Hypothalamus (tissue), 51 donors: Measurements from ENCODE around the gene DDX21.
"Not testable (repeated sequence)": the region's sequence is repeated elsewhere in the genome, so short reads cannot be mapped to it uniquely, and the experiment has no call there.

Experiments
- DNase-seq, 51 donors: peaks; one replicate each; lab custom pipeline; 2025; lab: John Stamatoyannopoulos, UW

DDX21 gene

DNA sequence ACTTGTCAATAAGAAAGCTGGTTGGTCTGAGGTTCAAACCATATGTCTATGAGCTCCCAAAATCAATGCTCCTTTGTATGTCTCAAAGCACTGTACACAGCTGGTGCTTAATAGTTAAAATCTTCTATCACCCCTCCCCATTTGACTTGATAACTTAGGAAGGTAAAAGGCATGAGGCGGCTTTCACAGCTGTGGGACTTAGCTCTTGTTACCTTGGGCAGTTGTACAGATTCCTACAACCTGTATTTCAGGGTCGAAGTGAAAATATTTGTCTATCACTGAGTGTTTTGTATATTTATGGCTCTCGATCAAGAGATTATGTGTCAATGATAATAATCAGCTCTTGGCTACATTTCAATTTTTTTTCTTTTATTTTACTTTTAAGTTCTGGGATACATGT lies 31.6 kb downstream of the DDX21 start:
- DNase-seq, result no peak

- peak; percentile 34 to 98 (median 92) for DNase-seq
Observed at GRCh38 chr10:68988530-68989316, 32.8 kb downstream of the DDX21 start, which contains the start of gene KIFBP. Gene KIFBP, plus strand, starts transcription at chr10:68988803. Its CDS starts 30 bp downstream, at chr10:68988833.

DNA sequence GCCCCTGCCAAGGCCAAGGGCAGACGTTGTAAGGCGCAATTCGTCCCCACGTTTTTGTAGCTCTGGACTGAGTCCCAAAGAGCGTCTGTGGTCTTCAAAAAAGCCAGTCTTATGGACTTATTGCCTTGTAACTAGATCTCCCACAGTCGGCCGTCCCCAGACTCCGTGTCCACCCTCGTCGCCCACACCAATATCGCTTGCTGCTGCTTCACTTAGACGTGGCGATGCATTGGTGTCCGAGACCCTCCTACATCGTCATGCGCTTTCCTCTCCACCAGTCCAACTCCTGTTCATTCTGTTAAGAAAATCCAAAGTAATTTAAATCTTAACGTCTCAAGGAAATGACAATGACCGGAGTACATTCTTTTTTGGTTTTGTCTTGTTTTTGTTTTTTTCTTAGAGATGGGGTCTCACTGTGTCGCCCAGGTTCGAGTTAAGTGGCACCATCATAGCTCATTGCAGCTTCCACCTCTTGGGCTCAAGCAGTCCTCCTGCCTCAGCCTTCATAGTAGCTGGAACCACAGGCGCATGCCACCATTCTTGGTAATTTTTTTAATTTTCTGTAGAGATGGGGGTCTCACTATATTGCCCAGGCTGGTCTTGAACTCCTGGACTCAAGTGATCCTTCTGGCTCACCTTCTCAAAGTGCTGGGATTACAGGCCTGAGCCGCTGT lies 33.5 kb downstream of the DDX21 start:
- DNase-seq, result peak in 6 of 51 donors; percentile 15 to 36 (median 29)

DNA sequence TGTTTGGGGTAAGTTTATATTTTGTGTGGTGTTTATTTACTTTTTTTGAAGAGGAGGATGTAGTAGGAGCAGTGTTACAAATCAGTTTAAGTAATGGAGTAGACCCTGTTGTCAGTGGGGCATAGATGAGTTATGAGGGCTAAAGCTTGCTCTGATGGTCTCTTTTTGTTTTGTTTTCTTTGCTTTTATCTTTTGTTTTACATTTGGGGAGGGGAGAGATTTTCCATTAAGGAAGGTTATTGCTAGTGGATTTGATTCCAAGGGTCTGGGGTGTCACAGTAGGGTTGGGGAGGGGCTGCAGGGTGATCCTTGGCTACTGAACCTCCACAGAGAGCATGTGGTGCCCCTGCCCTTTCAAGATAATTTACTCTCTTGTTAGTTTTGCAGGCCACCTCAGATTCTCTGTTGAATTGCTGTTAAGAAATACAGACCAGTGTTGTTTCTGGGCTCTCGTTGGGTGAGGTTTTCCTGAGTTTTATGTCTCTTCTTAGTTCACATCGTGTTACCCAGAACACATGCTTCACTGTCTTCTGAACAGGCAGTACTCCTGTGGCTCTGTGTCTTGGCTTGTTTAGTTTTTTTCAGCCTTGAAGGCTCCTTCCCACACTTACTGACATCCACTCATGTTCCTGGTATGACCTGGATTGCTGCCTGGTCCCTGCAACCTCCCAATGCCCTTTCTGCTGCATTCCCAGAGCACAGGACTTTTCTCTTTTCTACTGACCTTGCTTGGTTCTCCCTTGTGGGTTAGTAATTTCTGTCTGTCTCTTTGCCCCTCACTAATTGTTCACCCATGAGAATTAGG lies 36.9 kb downstream of the DDX21 start:
- DNase-seq, result peak in 4 of 51 donors; percentile 3 to 16 (median 8)

- no peak for DNase-seq
Observed at GRCh38 chr10:68997211-68997610, 41.2 kb downstream of the DDX21 start.

- peak in 1 of 51 donors; percentile 3 for DNase-seq
Observed at GRCh38 chr10:69004821-69005220, 48.9 kb downstream of the DDX21 start.

DNA sequence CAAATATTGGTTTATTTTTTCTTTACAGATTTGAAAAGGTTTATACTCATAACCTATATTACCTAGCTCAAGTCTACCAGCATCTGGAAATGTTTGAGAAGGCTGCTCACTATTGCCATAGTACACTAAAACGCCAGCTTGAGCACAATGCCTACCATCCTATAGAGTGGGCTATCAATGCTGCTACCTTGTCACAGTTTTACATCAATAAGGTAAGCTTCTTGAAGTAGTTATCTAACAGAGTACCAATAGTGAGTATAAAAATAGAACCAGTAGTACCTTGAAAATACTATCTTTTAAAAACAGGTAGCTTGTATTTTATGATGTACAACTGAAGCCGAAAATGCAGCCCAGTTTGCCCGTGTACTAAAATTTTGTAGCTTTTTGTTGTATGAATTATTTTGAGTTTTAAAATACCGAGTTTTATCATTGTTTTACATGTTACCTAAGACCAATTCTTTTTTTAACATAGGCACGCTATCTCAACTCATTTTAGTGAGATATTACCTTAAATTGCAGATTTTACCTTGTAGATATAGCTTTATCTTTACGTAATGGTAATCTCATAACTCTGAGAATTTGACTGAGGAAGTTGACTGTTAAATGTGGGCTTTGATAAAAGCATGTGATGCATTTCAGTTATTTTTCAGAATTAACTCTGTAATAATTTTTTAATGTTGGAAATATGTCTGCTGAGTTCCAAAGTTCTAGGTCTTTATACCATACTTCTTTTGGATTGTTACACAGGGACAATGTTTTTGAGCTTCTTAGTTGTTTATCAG lies 49.9 kb downstream of the DDX21 start:
- no peak for DNase-seq

- no peak for DNase-seq
Observed at GRCh38 chr10:69007260-69007659, 51.3 kb downstream of the DDX21 start.

- DNase-seq, result no peak
Observed at GRCh38 chr10:69009360-69009759, 53.4 kb downstream of the DDX21 start.

GRCh38 chr10:69010151-69010640 lies 54.2 kb downstream of the DDX21 start:
- DNase-seq, result no peak

DNA sequence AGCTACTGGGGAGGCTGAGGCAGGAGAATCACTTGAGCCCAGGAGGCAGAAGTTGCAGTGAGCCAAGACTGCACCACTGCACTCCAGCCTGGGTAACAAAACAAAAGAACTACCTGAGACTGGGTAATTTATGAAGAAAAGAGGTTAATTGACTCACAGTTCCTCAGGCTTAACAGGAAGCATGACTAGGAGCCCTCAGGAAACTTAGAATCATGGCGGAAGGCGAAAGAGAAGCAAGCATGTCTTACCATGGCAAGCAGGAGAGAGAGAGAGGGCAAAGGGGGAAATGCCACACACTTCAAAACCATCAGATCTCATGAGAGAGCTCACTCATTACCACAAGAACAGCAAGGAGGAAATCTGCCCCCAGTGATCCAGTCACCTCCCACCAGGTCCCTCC lies 56.8 kb downstream of the DDX21 start:
- not testable (repeated sequence) for DNase-seq

DNA sequence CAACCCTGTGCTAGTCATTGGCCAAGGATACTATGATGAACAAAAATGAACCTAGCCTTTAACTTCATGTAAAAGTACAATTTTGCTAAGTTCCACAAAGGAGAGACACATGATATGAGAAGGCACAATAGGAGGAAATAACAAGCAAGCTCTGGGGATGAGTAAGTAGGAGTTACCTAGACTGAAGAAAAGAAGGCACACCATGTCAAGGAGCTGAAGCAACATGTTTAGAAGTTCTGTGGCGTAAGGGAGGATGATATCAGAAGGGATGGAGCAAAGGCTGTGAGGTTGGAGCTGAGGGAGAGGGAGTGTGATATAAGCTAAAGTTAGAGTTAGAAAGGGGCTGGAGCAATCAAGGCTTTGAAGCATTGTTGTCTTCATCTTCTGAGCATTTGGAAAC lies 58.2 kb downstream of the DDX21 start:
- no peak for DNase-seq

- no peak for DNase-seq
Observed at GRCh38 chr10:69018613-69019012, 62.6 kb downstream of the DDX21 start.

- no peak for DNase-seq
Observed at GRCh38 chr10:69022611-69023010, 66.6 kb downstream of the DDX21 start.

- DNase-seq, result no peak
Observed at GRCh38 chr10:69025370-69025896, 69.5 kb downstream of the DDX21 start.

DNA sequence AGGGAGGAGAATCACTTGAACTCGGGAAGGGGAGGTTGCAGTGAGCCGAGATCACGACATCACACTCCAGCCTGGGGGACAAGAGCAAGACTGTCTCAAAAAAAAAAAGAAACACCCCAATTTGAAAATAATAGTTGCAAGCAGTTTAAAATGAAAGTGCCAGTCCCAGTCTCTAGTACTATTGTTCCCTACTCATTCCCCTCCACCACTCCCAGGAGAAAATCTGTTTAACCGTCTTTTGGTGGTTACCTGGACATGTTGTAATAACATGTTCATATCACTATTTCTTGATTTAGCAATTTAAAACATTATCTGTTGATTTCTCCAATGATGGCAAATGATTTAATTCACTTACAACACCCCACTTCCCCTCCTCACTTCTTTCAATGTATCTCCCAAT lies 77.3 kb downstream of the DDX21 start:
- DNase-seq, result no peak
